Glomerular visceral epithelial cell (primary cell): ENCODE measurements around the gene BRF1.
"Not testable (repeated sequence)": the region's sequence is repeated elsewhere in the genome, so short reads cannot be mapped to it uniquely, and the experiment has no call there.

Experiments
- DNase-seq: peaks from one replicate; pipeline ENCODE4 v3.0.0-alpha.2; 2016; ENCODE audit errors: extremely low spot score

Gene BRF1

GRCh38 chr14:105315211-105315721, 14.5 kb upstream of the BRF1 start:
- peak; percentile 50 for DNase-seq

GRCh38 chr14:105314287-105315200, 13.7 kb upstream of the BRF1 start, which contains the start of gene PACS2:
Gene PACS2, plus strand, starts transcription at chr14:105314748. Its CDS starts 171 bp downstream, at chr14:105314919.
- peak; percentile 93 for DNase-seq

DNA sequence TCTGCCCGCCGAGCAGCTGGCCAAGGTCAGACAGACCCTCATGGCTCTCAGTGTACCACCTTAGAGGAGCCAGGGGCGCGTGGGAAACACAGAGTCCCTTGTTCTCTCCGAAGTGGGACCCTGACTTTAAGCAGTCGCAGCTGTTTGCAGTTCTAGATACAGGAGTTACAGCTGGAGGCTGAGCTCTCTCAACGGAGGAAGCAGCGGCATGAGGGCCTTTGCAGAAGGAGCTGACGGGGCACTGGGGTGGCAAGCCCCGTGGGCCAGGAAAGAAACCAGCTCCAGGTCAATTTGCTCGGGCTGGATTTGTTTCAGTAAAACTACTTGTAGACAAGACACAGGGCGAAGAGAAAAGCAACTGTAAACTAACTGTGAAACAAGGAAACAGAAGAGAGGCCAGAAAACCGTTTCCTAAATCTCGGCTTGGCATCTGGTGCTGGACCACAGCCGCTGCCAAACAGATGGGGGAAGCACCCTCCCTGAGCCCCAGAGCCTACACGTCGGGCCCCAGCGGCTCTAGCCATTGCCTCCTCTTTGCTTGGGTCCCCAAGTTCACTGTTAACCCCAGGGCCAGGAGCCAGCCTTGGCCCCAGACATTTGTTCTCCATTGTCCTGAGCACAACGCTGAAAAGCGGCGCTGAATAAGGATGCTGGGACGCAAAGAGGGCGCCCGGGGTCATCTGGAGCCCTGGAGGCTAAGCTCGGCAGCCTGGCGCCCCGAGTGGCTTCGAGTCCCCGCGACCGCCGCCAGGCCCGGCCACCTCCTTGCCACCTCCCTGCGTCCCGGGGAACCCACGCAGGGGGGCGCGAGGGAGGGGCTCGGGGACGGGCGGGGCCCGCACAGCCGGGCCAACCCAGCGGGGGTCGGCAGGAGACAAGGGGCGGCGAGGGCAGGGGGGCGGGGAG, 12.8 kb upstream of the BRF1 start:
- DNase-seq = no peak

GRCh38 chr14:105312973-105313372, 12.2 kb upstream of the BRF1 start:
- DNase-seq = no peak

GRCh38 chr14:105311838-105312237, 11.0 kb upstream of the BRF1 start:
- DNase-seq = no peak

GRCh38 chr14:105309371-105309770, 8.6 kb upstream of the BRF1 start:
- DNase-seq = no peak

- DNase-seq = no peak
Observed at GRCh38 chr14:105307052-105307727, 6.4 kb upstream of the BRF1 start.

DNA sequence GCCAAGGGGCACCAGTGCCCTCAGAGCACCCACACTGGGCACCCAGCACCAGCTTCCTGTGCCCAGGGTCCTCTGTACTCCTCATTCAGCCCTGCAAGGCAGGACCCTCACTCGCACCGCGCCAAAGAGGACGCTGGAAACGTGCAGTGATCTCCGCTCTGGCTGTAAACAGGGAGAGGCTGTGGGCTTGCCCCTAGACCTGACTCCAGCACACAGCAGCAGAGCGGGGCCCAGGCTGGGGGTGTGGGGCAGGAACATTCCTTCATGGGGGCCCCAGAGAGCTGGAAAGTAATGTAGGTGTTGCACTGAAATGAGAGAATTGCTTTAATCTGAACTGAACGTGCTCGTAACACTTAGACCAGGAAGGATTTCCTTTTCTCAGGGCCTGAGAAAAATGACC, 5.0 kb upstream of the BRF1 start:
- DNase-seq = no peak

DNA sequence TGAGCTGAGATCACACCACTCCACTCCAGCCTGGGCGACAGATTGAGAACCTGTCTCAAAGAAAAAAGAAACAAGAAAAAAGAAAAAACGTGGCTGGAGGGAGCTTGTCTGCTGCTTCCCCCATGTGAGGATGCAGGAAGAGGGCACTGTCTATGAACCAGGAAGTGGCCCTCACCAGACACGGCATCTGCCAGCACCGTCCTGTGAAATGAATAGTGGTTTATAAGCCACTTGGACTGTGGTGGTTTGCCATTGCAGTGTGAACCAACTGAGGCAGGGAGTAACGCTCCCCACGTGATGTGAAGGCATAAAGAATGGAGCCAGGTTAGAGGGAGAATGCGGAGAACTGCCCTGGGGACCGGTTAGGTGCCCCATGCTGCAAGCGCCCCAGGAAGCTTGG, 4.5 kb upstream of the BRF1 start:
- DNase-seq = no peak

DNA sequence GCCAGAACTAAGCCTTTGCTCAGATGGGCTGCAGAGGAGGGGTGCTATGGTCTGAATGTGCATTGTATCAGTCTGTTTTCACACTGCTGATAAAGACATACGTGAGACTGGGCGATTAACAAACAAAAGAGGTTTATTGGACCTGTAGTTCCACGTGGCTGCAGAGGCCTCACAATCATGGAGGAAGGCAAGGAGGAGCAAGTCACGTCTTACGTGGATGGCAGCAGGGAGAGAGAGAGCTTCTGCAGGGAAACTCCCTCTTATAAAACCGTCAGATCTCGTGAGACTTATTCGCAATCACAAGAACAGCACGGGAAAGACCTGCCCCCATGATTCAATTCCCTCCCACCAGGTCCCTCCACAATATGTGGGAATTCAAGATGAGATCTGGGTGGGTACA, 3.8 kb upstream of the BRF1 start:
- no peak for DNase-seq

GRCh38 chr14:105303949-105304348, 3.1 kb upstream of the BRF1 start:
- no peak for DNase-seq

- not testable (repeated sequence) for DNase-seq
Observed at GRCh38 chr14:105301915-105302249, 1.1 kb upstream of the BRF1 start.

DNA sequence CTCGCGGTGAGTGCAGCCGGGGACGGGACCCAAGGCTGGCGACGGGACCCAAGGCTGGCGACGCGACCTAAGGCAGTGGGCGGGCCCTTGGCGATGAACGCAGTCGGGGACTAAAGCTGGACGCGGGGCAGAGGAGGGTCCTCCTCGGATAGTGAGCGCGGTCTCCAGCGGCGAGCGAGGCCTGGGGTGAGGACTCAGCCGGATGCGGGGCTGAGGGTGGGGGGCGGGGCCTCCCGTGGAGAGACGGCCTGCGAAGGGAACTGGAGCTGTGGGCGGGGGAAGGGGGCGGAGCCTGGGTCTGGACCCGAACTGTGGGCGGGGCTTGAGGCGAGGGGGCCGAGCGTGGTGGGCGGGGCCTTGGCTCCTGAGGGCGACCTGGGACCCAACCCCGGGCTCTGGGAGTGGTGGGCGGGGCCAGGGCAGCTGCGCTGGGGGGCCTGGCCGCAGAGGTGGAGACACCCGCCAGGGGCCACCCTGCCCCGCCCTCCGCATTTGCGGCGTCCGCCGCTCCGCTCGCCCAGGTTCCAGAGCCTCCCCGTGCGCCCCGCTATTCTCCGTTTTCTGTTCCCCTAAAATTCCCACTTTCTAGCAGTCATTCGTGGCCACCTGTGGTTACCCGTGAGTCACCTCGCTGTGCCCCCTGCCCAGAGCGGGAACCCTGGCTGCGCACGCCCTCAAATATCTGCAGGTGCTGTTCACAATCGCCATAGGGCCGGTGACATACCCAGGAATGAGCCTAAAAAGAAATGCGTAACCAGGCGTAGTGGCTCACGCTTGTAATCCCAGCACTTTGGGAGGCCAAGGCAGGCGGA, 508 bp upstream of the BRF1 start:
- DNase-seq = peak; percentile 98

GRCh38 chr14:105299654-105300541, 903 bp downstream of the BRF1 start:
- DNase-seq = no peak

DNA sequence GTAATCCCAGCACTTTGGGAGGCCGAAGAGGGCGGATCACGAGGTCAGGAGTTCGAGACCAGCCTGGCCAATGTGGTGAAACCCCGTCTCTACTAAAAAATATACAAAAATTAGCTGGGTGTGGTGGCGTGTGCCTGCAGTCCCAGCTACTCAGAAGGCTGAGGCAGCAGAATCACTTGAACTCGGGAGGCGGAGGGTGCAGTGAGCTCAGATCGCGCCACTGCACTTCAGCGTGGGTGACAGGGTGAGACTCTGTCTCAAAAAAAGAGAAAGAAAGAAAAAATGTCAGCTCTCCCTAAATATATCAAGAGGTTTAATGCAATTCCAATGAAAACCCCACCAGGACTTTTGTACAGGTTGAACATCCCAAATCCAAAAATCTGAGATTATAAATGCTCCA, 3.5 kb downstream of the BRF1 start:
- DNase-seq = not testable (repeated sequence)

DNA sequence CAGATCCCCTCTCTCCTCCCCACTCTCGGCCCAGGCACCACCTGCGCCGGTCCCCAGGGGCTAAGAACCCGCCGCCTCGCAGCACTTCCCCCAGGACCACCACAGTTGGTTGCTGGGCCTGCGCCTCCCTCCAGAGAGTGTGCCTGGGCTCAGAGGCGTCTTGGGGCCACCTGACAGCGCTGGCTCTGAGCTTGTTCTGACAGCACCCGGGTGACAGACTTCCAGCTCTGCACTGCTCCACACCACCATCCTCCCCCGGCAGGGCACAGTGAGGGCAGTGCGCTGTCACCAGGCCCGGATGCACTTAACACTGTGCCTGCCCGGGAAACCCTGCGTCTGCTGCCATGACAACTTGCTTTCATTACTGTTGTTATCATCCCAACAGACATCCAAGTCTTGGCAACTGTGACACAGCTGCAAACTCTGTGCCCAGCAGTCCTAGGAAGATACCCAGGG, 6.6 kb downstream of the BRF1 start:
- DNase-seq = peak; percentile 25

GRCh38 chr14:105292826-105293711, 7.7 kb downstream of the BRF1 start:
- no peak for DNase-seq

- no peak for DNase-seq
Observed at GRCh38 chr14:105290621-105291346, 10.0 kb downstream of the BRF1 start.
